HepG2 (cell line): ENCODE data around the gene CYTH2. TPM values are rescaled to one million over a fixed set of nuclear protein-coding genes. Genes with fewer than 3 reads are reported as not detected.

ENCODE experiments used
- ATAC-seq: fragments of 200-7000 bp; cut with Tn5 transposase; 3 replicates; pipeline ENCODE4 v1.9.1; 2020; ENCODE audit warnings: mild to moderate bottlenecking, moderate library complexity
- BruUV-seq: library from RNA; stranded (reverse); fragments of 400-500 nt; replicated peaks from 2 replicates; lab custom pipeline; 2021; lab: Mats Ljungman, UMichigan
- CTCF ChIA-PET: fragments of 300-600 bp; formaldehyde crosslinking; extraction: SDS; loops from one replicate; lab custom pipeline; 2021; ENCODE audit warnings: low total read pairs, inconsistent platforms, low intra/inter-chr PET ratio; lab: Yijun Ruan, JAX
- POLR2A ChIA-PET: fragments of 350-600 bp; sonication (Branson Sonifier 250); formaldehyde crosslinking; loops from one replicate; lab custom pipeline; 2020; ENCODE audit warnings: antibody characterized with exemption, inconsistent platforms; lab: Yijun Ruan, JAX
- DNase-seq: peaks from one replicate; pipeline ENCODE4 v3.0.0-alpha.2; 2015; ENCODE audit warnings: low spot score
- FAIRE-seq: peaks from 3 replicates; lab custom pipeline; 2011; peaks lifted over from hg19 to GRCh38; lab: Jason Lieb, UNC
- H2AFZ ChIP-seq: one replicate; pipeline ENCODE4 v1.6.1; 2011; ENCODE audit warnings: low read length, inconsistent platforms
- H3K27ac ChIP-seq: fragments of 300-600 bp; 3 replicates; pipeline ENCODE4 v1.8.0; 2011; ENCODE audit warnings: mixed run types, mild to moderate bottlenecking, mixed read lengths, low read length, inconsistent platforms; ENCODE audit not compliant: insufficient read depth; ENCODE audit errors: extremely low read length
- H3K27me3 ChIP-seq, 2 experiments: fragments of 200-600 bp in 1 of 2; 2 replicates in 1 of 2; 3 replicates in 1 of 2; pipeline versions ENCODE4 v1.6.0 to v1.8.0; 2011; ENCODE audit warnings: low read length in 2 of 2, mild to moderate bottlenecking in 2 of 2, moderate library complexity in 2 of 2, inconsistent platforms in 1 of 2; ENCODE audit not compliant: insufficient read depth in 2 of 2, control insufficient read depth in 1 of 2
- H3K36me3 ChIP-seq, 2 experiments: fragments of 200-600 bp in 1 of 2; replicated peaks in 1 of 2; 2 replicates in 1 of 2; 3 replicates in 1 of 2; pipeline versions ENCODE4 v1.5.1 to v1.8.0; 2011; ENCODE audit warnings: low read length in 2 of 2, inconsistent platforms in 1 of 2; ENCODE audit not compliant: insufficient read depth in 2 of 2, control insufficient read depth in 1 of 2
- H3K4me1 ChIP-seq: 2 replicates; pipeline ENCODE4 v1.5.1; 2012; ENCODE audit warnings: low read length, inconsistent platforms; ENCODE audit not compliant: insufficient read depth
- H3K4me2 ChIP-seq: 2 replicates; pipeline ENCODE4 v1.6.0; 2011; ENCODE audit warnings: low read depth, low read length, inconsistent platforms
- H3K4me3 ChIP-seq, 3 experiments: fragments of 200-600 bp in 1 of 3; sonication (generic), shearing (Covaris generic) in 1 of 3; replicated peaks in 1 of 3; 2 replicates each; pipeline ENCODE4 v1.5.1; 2011 to 2016; ENCODE audit warnings: low read length in 3 of 3, inconsistent platforms in 2 of 3, low read depth in 2 of 3, mild to moderate bottlenecking in 2 of 3, control low read depth in 1 of 3, mixed read lengths in 1 of 3; ENCODE audit not compliant: insufficient read depth in 1 of 3
- H3K79me2 ChIP-seq: one replicate; pipeline ENCODE4 v1.6.1; 2011; ENCODE audit warnings: low read length, inconsistent platforms; ENCODE audit not compliant: insufficient read depth
- H3K9ac ChIP-seq: 2 replicates; pipeline ENCODE4 v1.6.0; 2011; ENCODE audit warnings: mild to moderate bottlenecking, low read depth, low read length, inconsistent platforms; ENCODE audit not compliant: insufficient read depth
- H3K9me3 ChIP-seq: 2 replicates; pipeline ENCODE4 v1.5.1; 2012; ENCODE audit warnings: mild to moderate bottlenecking, low read length
- H4K20me1 ChIP-seq: 2 replicates; pipeline ENCODE4 v1.6.0; 2011; ENCODE audit warnings: inconsistent platforms, mild to moderate bottlenecking, low read length, moderate library complexity; ENCODE audit not compliant: insufficient read depth
- ARNT2 ChIP-seq: sonication (generic); formaldehyde crosslinking; IDR thresholded peaks from 2 replicates; pipeline ENCODE4 v1.8.0; 2022; ENCODE audit warnings: mild to moderate bottlenecking, low read depth, missing genetic modification reagents, moderate library complexity
- ATF3 ChIP-seq: sonication (generic); formaldehyde crosslinking; IDR thresholded peaks from 2 replicates; pipeline ENCODE4 v1.4.0; 2020; ENCODE audit warnings: missing genetic modification reagents
- HES4 ChIP-seq: sonication (generic); formaldehyde crosslinking; IDR thresholded peaks from 2 replicates; pipeline ENCODE4 v1.9.0; 2021; ENCODE audit warnings: mild to moderate bottlenecking, missing genetic modification reagents, borderline replicate concordance
- MXI1 ChIP-seq: IDR thresholded peaks from 3 replicates; pipeline ENCODE4 v1.6.1; 2012; ENCODE audit warnings: low read depth, low read length, inconsistent platforms, borderline replicate concordance
- NR2F6 ChIP-seq, 2 experiments: IDR thresholded peaks; 2 replicates each; pipeline ENCODE4 v1.6.1; 2016; ENCODE audit warnings: antibody characterized with exemption in 1 of 2, mild to moderate bottlenecking in 1 of 2
- PAXIP1 ChIP-seq: sonication (generic); formaldehyde crosslinking; conservative IDR thresholded peaks from 2 replicates; pipeline ENCODE4 v1.4.0; 2020; ENCODE audit warnings: mild to moderate bottlenecking, missing genetic modification reagents, moderate library complexity
- POLR2A ChIP-seq, 2 experiments: IDR thresholded peaks; 2 replicates each; pipeline ENCODE4 v1.6.1; 2011; ENCODE audit warnings: low read depth in 2 of 2, low read length in 2 of 2, mild to moderate bottlenecking in 1 of 2, moderate library complexity in 1 of 2; ENCODE audit not compliant: insufficient read depth in 1 of 2
- REL ChIP-seq: sonication (generic); formaldehyde crosslinking; conservative IDR thresholded peaks from 2 replicates; pipeline ENCODE4 v1.8.0; 2022; ENCODE audit warnings: mild to moderate bottlenecking, missing genetic modification reagents, moderate library complexity
- SP4 ChIP-seq: sonication (generic); formaldehyde crosslinking; IDR thresholded peaks from 2 replicates; pipeline ENCODE4 v1.8.1; 2023; ENCODE audit warnings: mild to moderate bottlenecking, missing genetic modification reagents
- SYNCRIP ChIP-seq: fragments of 200-400 bp; formaldehyde crosslinking; IDR thresholded peaks from 2 replicates; pipeline ENCODE4 v1.6.1; 2018; ENCODE audit warnings: mild to moderate bottlenecking, low read depth, low read length; ENCODE audit not compliant: insufficient read depth
- ZMAT3 ChIP-seq: sonication (generic); formaldehyde crosslinking; conservative IDR thresholded peaks from 2 replicates; pipeline ENCODE4 v1.7.0; 2021; ENCODE audit warnings: missing genetic modification reagents
- ZNF136 ChIP-seq: sonication (generic); formaldehyde crosslinking; IDR thresholded peaks from 2 replicates; pipeline ENCODE4 v1.8.1; 2022; ENCODE audit warnings: low read depth, mild to moderate bottlenecking, moderate library complexity, missing genetic modification reagents
- ZNF547 ChIP-seq: sonication (generic); formaldehyde crosslinking; IDR thresholded peaks from 2 replicates; pipeline ENCODE4 v1.5.1; 2020; ENCODE audit warnings: mild to moderate bottlenecking, missing genetic modification reagents
- ZNF768 ChIP-seq: sonication (generic); formaldehyde crosslinking; IDR thresholded peaks from 2 replicates; pipeline ENCODE4 v1.4.0; 2020; ENCODE audit warnings: missing genetic modification reagents
- ZNF777 ChIP-seq: sonication (generic); formaldehyde crosslinking; IDR thresholded peaks from 2 replicates; pipeline ENCODE4 v1.4.0; 2020; ENCODE audit warnings: missing genetic modification reagents
- ZNF792 ChIP-seq: IDR thresholded peaks from 2 replicates; pipeline ENCODE4 v1.6.1; 2016
- WGBS: methylation state at CpG from one replicate; pipeline ENCODE4 v1.1.6; 2017; ENCODE audit warnings: low lambda C conversion rate; 5-methylcytosine and 5-hydroxymethylcytosine counted together
- in situ Hi-C: cut with HindIII; loops from 2 replicates; pipeline ENCODE4 v1.10.0; 2017; ENCODE audit warnings: low pct_unique_long_range_greater_than_20kb; ENCODE audit not compliant: extremely low pct_ligation_motif_present
- intact Hi-C: fragments of 100-400 bp; cut with micrococcal nuclease; formaldehyde crosslinking; loops from one replicate; pipeline ENCODE4 v1.10.0; 2022; ENCODE audit not compliant: unreplicated experiment
- polyA plus RNA-seq, 8 experiments: library from polyadenylated mRNA; depleted of rRNA in 3 of 8; stranded (reverse) in 7 of 8; unstranded in 1 of 8; fragments of >200 nt; fragmentation: Illumina TruSeq in 4 of 8; extraction: Trizol in 4 of 8; gene quantifications; 2 replicates each; pipeline versions ENCODE4 v1.2.1 to v1.2.3, GENCODE V29; 2011 to 2016; ENCODE audit warnings: low read depth in 4 of 8, missing spikeins in 1 of 8, mixed read lengths in 1 of 8; ENCODE audit not compliant: insufficient read depth in 1 of 8
- total RNA-seq, 5 experiments: library from RNA; depleted of rRNA; stranded (reverse); fragments of >200 nt; fragmentation: Illumina TruSeq; extraction: Trizol; gene quantifications; 2 replicates each; pipeline ENCODE4 v1.2.3, GENCODE V29; 2016; ENCODE audit warnings: low read depth in 1 of 5

The CYTH2 gene
- total and polyA plus RNA-seq, 2 of the 13 experiments (the other 11 are each of a cell fraction or from before 2014, with no cell fraction given) = 16.5 to 39.3 TPM

- CTCF ChIA-PET = no interaction called here
- in situ Hi-C loops = no loop called here
- ATAC-seq (no peak), FAIRE-seq (no peak), DNase-seq (no peak)
- no peak overlapping the region for H3K4me3 ChIP-seq
- no peak overlapping the region for H3K27ac ChIP-seq
- no peaks in the 10 kb centered on the region for H3K79me2 ChIP-seq
- H3K9me3 ChIP-seq = peaks cover 14% of the 10 kb centered on the region; the same call in 1 of the 2 replicates
- H3K36me3 ChIP-seq = no peaks in the 10 kb centered on the region
- H4K20me1 ChIP-seq = no peaks in the 10 kb centered on the region
- TF ChIP-seq ATF3 (CRISPR knock-in tag) (no peak), REL (CRISPR knock-in tag) (no peak), ZMAT3 (CRISPR knock-in tag) (no peak), POLR2A (IDR thresholded peaks at IDR 0.05; ENCODE audit: insufficient read depth in 1 of 2, low read depth in 2 of 2, low read length in 2 of 2) (no peak), ZNF792 (CRISPR knock-in tag) (no peak), ARNT2 (no peak), PAXIP1 (CRISPR knock-in tag) (no peak), ZNF777 (no peak), SP4 (CRISPR knock-in tag) (no peak), NR2F6 (IDR thresholded peaks at IDR 0.05) (no peak), NR2F6 (CRISPR knock-in tag; IDR thresholded peaks at IDR 0.05) (no peak), MXI1 (no peak), ZNF136 (no peak), SYNCRIP (no peak), HES4 (no peak), ZNF768 (CRISPR knock-in tag) (no peak; the same call in 1 of the 2 replicates), ZNF547 (no peak)
- no peak overlapping the region for H2AFZ ChIP-seq
- intact Hi-C loops = no loop called here
- 0 out of 5 replicates have a peak, but pooled peaks cover 0 to 5% of the 10 kb centered on the region in 2 experiments for H3K27me3 ChIP-seq
- no peak overlapping the region for H3K9ac ChIP-seq
- 12% methylated on average over 6 of the region's 6 CpGs for WGBS
- BruUV-seq = no TSS peak
- H3K4me2 ChIP-seq = no peak overlapping the region
- no peaks in the 10 kb centered on the region for H3K4me1 ChIP-seq
- POLR2A ChIA-PET = no interaction called here
Measured at GRCh38 chr19:48530770-48531169, 61.6 kb downstream of the CYTH2 start.

Other genes starting within 250 kb of the CYTH2 start
- gene CARD8, start 213.5 kb upstream of the CYTH2 start, total RNA-seq (2016; rRNA removed; fragmentation: Illumina TruSeq; extraction: Trizol) = 19.2 and 22.6 TPM in 2 replicates
- 12.6 and 15.0 TPM in 2 replicates for gene CARD8, start 213.5 kb upstream of the CYTH2 start, polyA plus RNA-seq (2011; rRNA removed)
- gene ZNF114, start 199.3 kb upstream of the CYTH2 start, total RNA-seq (2016; rRNA removed; fragmentation: Illumina TruSeq; extraction: Trizol) = 13.3 and 18.0 TPM in 2 replicates
- gene ZNF114, start 199.3 kb upstream of the CYTH2 start, polyA plus RNA-seq (2011; rRNA removed) = 2.1 and 3.4 TPM in 2 replicates
- 1.6 and 2.2 TPM in 2 replicates for gene EMP3, start 143.8 kb upstream of the CYTH2 start, total RNA-seq (2016; rRNA removed; fragmentation: Illumina TruSeq; extraction: Trizol)
- gene EMP3, start 143.8 kb upstream of the CYTH2 start, polyA plus RNA-seq (2011; rRNA removed) = 7.8 and 9.4 TPM in 2 replicates
- 4.7 and 7.7 TPM in 2 replicates for gene TMEM143, start 105.4 kb upstream of the CYTH2 start, total RNA-seq (2016; rRNA removed; fragmentation: Illumina TruSeq; extraction: Trizol)
- gene TMEM143, start 105.4 kb upstream of the CYTH2 start, polyA plus RNA-seq (2011; rRNA removed) = 10.8 and 11.3 TPM in 2 replicates
- not detected in 2 replicates for gene SYNGR4, start 105.0 kb upstream of the CYTH2 start, total RNA-seq (2016; rRNA removed; fragmentation: Illumina TruSeq; extraction: Trizol)
- gene SYNGR4, start 105.0 kb upstream of the CYTH2 start, polyA plus RNA-seq (2011; rRNA removed) = not detected in 2 replicates
- 70.8 and 134 TPM in 2 replicates for gene KDELR1, start 77.8 kb upstream of the CYTH2 start, total RNA-seq (2016; rRNA removed; fragmentation: Illumina TruSeq; extraction: Trizol)
- 185 and 212 TPM in 2 replicates for gene KDELR1, start 77.8 kb upstream of the CYTH2 start, polyA plus RNA-seq (2011; rRNA removed)
- 0.02 TPM in 1 of 2 replicates, not detected in the other for gene GRIN2D, start 75.7 kb upstream of the CYTH2 start, total RNA-seq (2016; rRNA removed; fragmentation: Illumina TruSeq; extraction: Trizol)
- gene GRIN2D, start 75.7 kb upstream of the CYTH2 start, polyA plus RNA-seq (2011; rRNA removed) = 0.08 and 0.13 TPM in 2 replicates
- gene GRWD1, start 23.4 kb upstream of the CYTH2 start, total RNA-seq (2016; rRNA removed; fragmentation: Illumina TruSeq; extraction: Trizol) = 46.6 and 52.3 TPM in 2 replicates
- 10.8 and 13.4 TPM in 2 replicates for gene GRWD1, start 23.4 kb upstream of the CYTH2 start, polyA plus RNA-seq (2011; rRNA removed)
- gene KCNJ14, start 13.8 kb upstream of the CYTH2 start, total RNA-seq (2016; rRNA removed; fragmentation: Illumina TruSeq; extraction: Trizol) = 0.17 and 0.20 TPM in 2 replicates
- gene KCNJ14, start 13.8 kb upstream of the CYTH2 start, polyA plus RNA-seq (2011; rRNA removed) = 0.46 and 0.51 TPM in 2 replicates
- gene LMTK3, start 42.5 kb downstream of the CYTH2 start, total RNA-seq (2016; rRNA removed; fragmentation: Illumina TruSeq; extraction: Trizol) = 0.22 and 0.29 TPM in 2 replicates
- 0.18 and 0.30 TPM in 2 replicates for gene LMTK3, start 42.5 kb downstream of the CYTH2 start, polyA plus RNA-seq (2011; rRNA removed)
- not detected in 2 replicates for gene SULT2B1, start 82.8 kb downstream of the CYTH2 start, total RNA-seq (2016; rRNA removed; fragmentation: Illumina TruSeq; extraction: Trizol)
- 0.07 and 0.13 TPM in 2 replicates for gene SULT2B1, start 82.8 kb downstream of the CYTH2 start, polyA plus RNA-seq (2011; rRNA removed)
- gene SPACA4, start 137.4 kb downstream of the CYTH2 start, total RNA-seq (2016; rRNA removed; fragmentation: Illumina TruSeq; extraction: Trizol) = not detected in 2 replicates
- gene SPACA4, start 137.4 kb downstream of the CYTH2 start, polyA plus RNA-seq (2011; rRNA removed) = not detected in 2 replicates
- gene FAM83E, start 145.7 kb downstream of the CYTH2 start, total RNA-seq (2016; rRNA removed; fragmentation: Illumina TruSeq; extraction: Trizol) = 0.60 TPM in 1 of 2 replicates, not detected in the other
- gene FAM83E, start 145.7 kb downstream of the CYTH2 start, polyA plus RNA-seq (2011; rRNA removed) = 0.13 and 0.18 TPM in 2 replicates
- gene RPL18, start 149.8 kb downstream of the CYTH2 start, total RNA-seq (2016; rRNA removed; fragmentation: Illumina TruSeq; extraction: Trizol) = 1,485 and 1,498 TPM in 2 replicates
- gene RPL18, start 149.8 kb downstream of the CYTH2 start, polyA plus RNA-seq (2011; rRNA removed) = 1,639 and 1,894 TPM in 2 replicates
- 11.1 and 14.4 TPM in 2 replicates for gene SPHK2, start 150.1 kb downstream of the CYTH2 start, total RNA-seq (2016; rRNA removed; fragmentation: Illumina TruSeq; extraction: Trizol)
- gene SPHK2, start 150.1 kb downstream of the CYTH2 start, polyA plus RNA-seq (2011; rRNA removed) = 2.9 and 4.5 TPM in 2 replicates
- 5.5 and 5.8 TPM in 2 replicates for gene DBP, start 168.0 kb downstream of the CYTH2 start, total RNA-seq (2016; rRNA removed; fragmentation: Illumina TruSeq; extraction: Trizol)
- 1.7 and 2.1 TPM in 2 replicates for gene DBP, start 168.0 kb downstream of the CYTH2 start, polyA plus RNA-seq (2011; rRNA removed)
- gene CA11, start 176.8 kb downstream of the CYTH2 start, total RNA-seq (2016; rRNA removed; fragmentation: Illumina TruSeq; extraction: Trizol) = 0.24 and 0.58 TPM in 2 replicates
- 0.41 and 1.4 TPM in 2 replicates for gene CA11, start 176.8 kb downstream of the CYTH2 start, polyA plus RNA-seq (2011; rRNA removed)
- gene NTN5, start 203.6 kb downstream of the CYTH2 start, total RNA-seq (2016; rRNA removed; fragmentation: Illumina TruSeq; extraction: Trizol) = not detected in 2 replicates
- gene NTN5, start 203.6 kb downstream of the CYTH2 start, polyA plus RNA-seq (2011; rRNA removed) = 0.03 and 0.05 TPM in 2 replicates
- gene FUT2, start 226.6 kb downstream of the CYTH2 start, total RNA-seq (2016; rRNA removed; fragmentation: Illumina TruSeq; extraction: Trizol) = 0.07 TPM in 1 of 2 replicates, not detected in the other
- gene FUT2, start 226.6 kb downstream of the CYTH2 start, polyA plus RNA-seq (2011; rRNA removed) = 0.10 TPM in 1 of 2 replicates, not detected in the other